ENCODE measurements around the gene PDCD1. TPM values are rescaled to one million over a fixed set of nuclear protein-coding genes. Genes with fewer than 3 reads are reported as not detected.
A peak's percentile ranks its signal among the peaks of the same experiment; 100 is the strongest.

Gene PDCD1
- total and polyA plus RNA-seq, 2 donors (not counting 1 experiment from before 2014, with no cell fraction given): not detected

DNA sequence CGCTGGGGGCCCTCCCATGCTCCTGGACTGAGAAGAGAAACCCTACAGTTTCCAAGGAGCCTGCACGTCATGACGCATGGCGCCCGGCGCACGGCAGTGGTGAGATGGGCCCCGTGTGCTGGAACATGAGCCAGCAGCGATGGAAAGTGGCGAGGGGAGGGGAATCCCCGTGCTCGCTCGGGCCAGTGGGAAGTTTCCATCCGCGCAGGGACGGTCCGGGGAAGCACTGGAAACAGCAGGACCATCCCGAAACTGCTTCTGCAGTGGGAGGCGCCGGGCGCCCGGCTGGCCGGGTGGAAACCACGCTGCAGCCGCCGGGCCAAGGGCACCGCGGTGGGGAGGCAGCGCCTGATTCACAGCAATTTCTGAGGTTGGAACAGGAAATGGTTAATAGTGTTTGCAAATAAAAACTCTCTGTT is 4.9 kb upstream of the PDCD1 start:
- TF ChIP-seq EZH2 (IDR thresholded peaks at IDR 0.05; ENCODE audit: low read length, missing control alignments): no peak
- TF ChIP-seq, protein P1, sequence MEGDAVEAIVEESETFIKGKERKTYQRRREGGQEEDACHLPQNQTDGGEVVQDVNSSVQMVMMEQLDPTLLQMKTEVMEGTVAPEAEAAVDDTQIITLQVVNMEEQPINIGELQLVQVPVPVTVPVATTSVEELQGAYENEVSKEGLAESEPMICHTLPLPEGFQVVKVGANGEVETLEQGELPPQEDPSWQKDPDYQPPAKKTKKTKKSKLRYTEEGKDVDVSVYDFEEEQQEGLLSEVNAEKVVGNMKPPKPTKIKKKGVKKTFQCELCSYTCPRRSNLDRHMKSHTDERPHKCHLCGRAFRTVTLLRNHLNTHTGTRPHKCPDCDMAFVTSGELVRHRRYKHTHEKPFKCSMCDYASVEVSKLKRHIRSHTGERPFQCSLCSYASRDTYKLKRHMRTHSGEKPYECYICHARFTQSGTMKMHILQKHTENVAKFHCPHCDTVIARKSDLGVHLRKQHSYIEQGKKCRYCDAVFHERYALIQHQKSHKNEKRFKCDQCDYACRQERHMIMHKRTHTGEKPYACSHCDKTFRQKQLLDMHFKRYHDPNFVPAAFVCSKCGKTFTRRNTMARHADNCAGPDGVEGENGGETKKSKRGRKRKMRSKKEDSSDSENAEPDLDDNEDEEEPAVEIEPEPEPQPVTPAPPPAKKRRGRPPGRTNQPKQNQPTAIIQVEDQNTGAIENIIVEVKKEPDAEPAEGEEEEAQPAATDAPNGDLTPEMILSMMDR (conservative IDR thresholded peaks at IDR 0.05 in 1 of 2, IDR thresholded peaks at IDR 0.05 in 1 of 2; ENCODE audit: low read depth in 1 of 2, low read length in 2 of 2): no peak
- peak in 1 of 2 donors; percentile 25 for DNase-seq (ENCODE audit: low read depth in 2 of 2)
- Histone ChIP-seq H3K9ac (ENCODE audit: insufficient read depth, low read length) (no peak overlapping the region), H3K79me2 (ENCODE audit: control insufficient read depth, insufficient read depth, low read length) (no peaks in the 10 kb centered on the region), H4K20me1 (ENCODE audit: control insufficient read depth, extremely low read depth, insufficient read depth, low read length) (no peaks in the 10 kb centered on the region), H3K27me3 (ENCODE audit: control insufficient read depth, insufficient read depth, low read length) (peaks cover 28% of the 10 kb centered on the region), H3K9me3 (ENCODE audit: control insufficient read depth, insufficient read depth, low read depth, low read length) (no peaks in the 10 kb centered on the region), H3K27ac (ENCODE audit: insufficient read depth, low read length) (no peak overlapping the region), H2AFZ (ENCODE audit: low read length) (no peak overlapping the region), H3K4me2 (ENCODE audit: extremely low read depth, insufficient read depth, low read length) (no peak overlapping the region), H3K36me3 (ENCODE audit: control insufficient read depth, insufficient read depth, low read length) (no peaks in the 10 kb centered on the region), H3K4me1 (ENCODE audit: control insufficient read depth, extremely low read depth, insufficient read depth, low read length) (peaks cover 2% of the 10 kb centered on the region), H3K4me3 (replicated peaks in 1 of 4; ENCODE audit: control extremely low read depth in 1 of 4, insufficient read depth in 1 of 4, low read depth in 3 of 4, low read length in 4 of 4) (peak overlapping the region in 1 of 4 experiments; percentile 22)

DNA sequence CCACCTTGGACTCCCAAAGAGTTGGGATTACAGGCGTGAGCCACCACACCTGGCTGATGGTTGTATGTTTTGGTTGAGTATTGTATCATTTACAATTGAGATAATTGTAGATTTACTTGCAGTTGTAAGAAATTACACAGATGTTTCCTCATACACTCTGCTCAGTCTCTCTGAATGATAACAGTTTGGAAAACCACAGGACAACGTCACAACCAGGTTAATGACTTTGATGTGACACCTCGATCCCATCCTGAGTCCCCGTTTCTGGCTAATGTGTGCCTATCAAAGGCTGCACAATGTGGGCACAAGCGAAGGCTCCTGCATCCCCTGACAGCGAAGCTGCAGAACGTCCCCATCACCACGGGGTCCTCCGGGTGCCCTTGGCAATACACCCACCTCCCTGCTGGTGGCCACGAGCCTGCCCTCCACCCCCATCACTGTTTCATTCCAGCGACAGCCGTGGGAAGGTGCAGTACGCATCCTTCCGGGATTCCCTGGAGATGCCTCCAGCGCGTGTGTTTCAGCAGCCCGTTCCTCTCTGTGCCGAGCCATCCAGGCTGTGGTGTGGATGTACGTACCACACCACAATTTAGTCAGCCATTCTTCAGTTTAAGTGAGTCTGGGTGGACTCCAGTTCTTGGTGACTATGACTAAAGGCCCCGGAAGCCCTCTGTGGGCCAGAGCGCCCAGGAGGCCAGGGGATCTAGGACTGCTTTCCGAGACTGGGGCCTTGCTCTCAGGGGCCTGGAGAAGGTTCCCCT is 4.3 kb upstream of the PDCD1 start:
- Histone ChIP-seq H3K4me1 (ENCODE audit: control insufficient read depth, extremely low read depth, insufficient read depth, low read length) (peaks cover 2% of the 10 kb centered on the region), H3K79me2 (ENCODE audit: control insufficient read depth, insufficient read depth, low read length) (no peaks in the 10 kb centered on the region), H3K9me3 (ENCODE audit: control insufficient read depth, insufficient read depth, low read depth, low read length) (no peaks in the 10 kb centered on the region), H3K27me3 (ENCODE audit: control insufficient read depth, insufficient read depth, low read length) (peaks cover 22% of the 10 kb centered on the region), H4K20me1 (ENCODE audit: control insufficient read depth, extremely low read depth, insufficient read depth, low read length) (no peaks in the 10 kb centered on the region), H3K27ac (ENCODE audit: insufficient read depth, low read length) (no peak overlapping the region), H3K4me2 (ENCODE audit: extremely low read depth, insufficient read depth, low read length) (no peak overlapping the region), H2AFZ (ENCODE audit: low read length) (no peak overlapping the region), H3K36me3 (ENCODE audit: control insufficient read depth, insufficient read depth, low read length) (no peaks in the 10 kb centered on the region), H3K4me3 (replicated peaks in 1 of 4; ENCODE audit: control extremely low read depth in 1 of 4, insufficient read depth in 1 of 4, low read depth in 3 of 4, low read length in 4 of 4) (no peak overlapping the region), H3K9ac (ENCODE audit: insufficient read depth, low read length) (no peak overlapping the region)
- TF ChIP-seq, protein P1 (conservative IDR thresholded peaks at IDR 0.05 in 1 of 2, IDR thresholded peaks at IDR 0.05 in 1 of 2; ENCODE audit: low read depth in 1 of 2, low read length in 2 of 2): no peak
- no peak for DNase-seq (ENCODE audit: low read depth in 2 of 2)

DNA sequence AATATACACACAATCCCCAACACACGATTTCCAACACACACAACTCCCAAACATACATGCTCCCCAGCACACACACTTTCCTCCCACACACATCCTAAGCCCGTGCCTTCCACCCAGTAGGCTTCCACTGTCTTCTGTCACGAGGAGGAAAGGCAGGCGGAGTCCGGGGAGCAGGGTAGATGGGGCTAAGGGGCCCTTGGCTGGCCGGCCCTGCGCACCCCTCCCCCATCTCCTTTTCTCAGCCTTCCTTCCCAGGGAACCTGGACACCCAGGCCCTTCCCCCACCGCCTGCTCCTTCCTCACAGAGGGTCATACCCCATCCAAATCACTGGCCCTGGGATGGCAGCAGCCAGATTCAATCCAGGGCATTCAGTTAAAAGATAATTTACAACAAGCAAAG is 3.4 kb upstream of the PDCD1 start:
- no peak overlapping the region for H3K4me3 ChIP-seq (replicated peaks in 1 of 4; ENCODE audit: control extremely low read depth in 1 of 4, insufficient read depth in 1 of 4, low read depth in 3 of 4, low read length in 4 of 4)
- no peaks in the 10 kb centered on the region for H4K20me1 ChIP-seq (ENCODE audit: control insufficient read depth, extremely low read depth, insufficient read depth, low read length)
- H3K36me3 ChIP-seq (ENCODE audit: control insufficient read depth, insufficient read depth, low read length): no peaks in the 10 kb centered on the region
- H3K9me3 ChIP-seq (ENCODE audit: control insufficient read depth, insufficient read depth, low read depth, low read length): no peaks in the 10 kb centered on the region
- H3K27me3 ChIP-seq (ENCODE audit: control insufficient read depth, insufficient read depth, low read length): peaks cover 17% of the 10 kb centered on the region
- H2AFZ ChIP-seq (ENCODE audit: low read length): no peak overlapping the region
- peaks cover 2% of the 10 kb centered on the region for H3K4me1 ChIP-seq (ENCODE audit: control insufficient read depth, extremely low read depth, insufficient read depth, low read length)
- H3K4me2 ChIP-seq (ENCODE audit: extremely low read depth, insufficient read depth, low read length): no peak overlapping the region
- H3K27ac ChIP-seq (ENCODE audit: insufficient read depth, low read length): no peak overlapping the region
- DNase-seq (ENCODE audit: low read depth in 2 of 2): no peak
- no peaks in the 10 kb centered on the region for H3K79me2 ChIP-seq (ENCODE audit: control insufficient read depth, insufficient read depth, low read length)
- H3K9ac ChIP-seq (ENCODE audit: insufficient read depth, low read length): no peak overlapping the region
- TF ChIP-seq, protein P1 (conservative IDR thresholded peaks at IDR 0.05 in 1 of 2, IDR thresholded peaks at IDR 0.05 in 1 of 2; ENCODE audit: low read depth in 1 of 2, low read length in 2 of 2): no peak
- TF ChIP-seq EZH2 (IDR thresholded peaks at IDR 0.05; ENCODE audit: low read length, missing control alignments): no peak
